22Rv1 (cell line): ENCODE results near the gene TBC1D1.

Experiments
- H3K27ac ChIP-seq: fragments of 450-650 bp; 2 replicates; pipeline ENCODE4 v1.5.1; 2017
- ZFX ChIP-seq: fragments of 450-650 bp; IDR thresholded peaks from 2 replicates; pipeline ENCODE4 v1.6.1; 2017; ENCODE audit warnings: antibody characterized with exemption, borderline replicate concordance
- TF ChIP-seq, protein P1 (sequence below): fragments of 450-650 bp; IDR thresholded peaks from 2 replicates; pipeline ENCODE4 v1.5.1; 2017; ENCODE audit warnings: mild to moderate bottlenecking

Gene TBC1D1

DNA sequence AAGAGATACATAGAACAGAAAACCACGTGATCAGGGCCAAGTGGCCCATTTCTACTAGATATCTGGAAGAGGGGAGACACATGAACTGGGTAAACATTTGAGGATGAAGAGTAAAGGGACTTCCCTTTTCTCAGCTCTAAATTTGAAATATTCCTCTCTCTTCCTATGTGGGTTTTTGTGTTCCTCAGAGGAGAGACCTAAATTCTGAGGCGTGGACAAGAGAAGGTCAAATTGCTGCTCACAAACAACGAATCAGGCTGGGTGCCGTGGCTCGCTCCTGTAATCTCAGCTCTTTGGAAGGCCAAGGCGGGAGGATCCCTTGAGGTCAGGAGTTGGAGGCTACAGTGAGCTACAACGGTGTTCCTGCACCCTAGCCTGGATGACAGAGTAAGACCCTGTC is 285.3 kb downstream of the TBC1D1 start:
- TF ChIP-seq, protein P1, sequence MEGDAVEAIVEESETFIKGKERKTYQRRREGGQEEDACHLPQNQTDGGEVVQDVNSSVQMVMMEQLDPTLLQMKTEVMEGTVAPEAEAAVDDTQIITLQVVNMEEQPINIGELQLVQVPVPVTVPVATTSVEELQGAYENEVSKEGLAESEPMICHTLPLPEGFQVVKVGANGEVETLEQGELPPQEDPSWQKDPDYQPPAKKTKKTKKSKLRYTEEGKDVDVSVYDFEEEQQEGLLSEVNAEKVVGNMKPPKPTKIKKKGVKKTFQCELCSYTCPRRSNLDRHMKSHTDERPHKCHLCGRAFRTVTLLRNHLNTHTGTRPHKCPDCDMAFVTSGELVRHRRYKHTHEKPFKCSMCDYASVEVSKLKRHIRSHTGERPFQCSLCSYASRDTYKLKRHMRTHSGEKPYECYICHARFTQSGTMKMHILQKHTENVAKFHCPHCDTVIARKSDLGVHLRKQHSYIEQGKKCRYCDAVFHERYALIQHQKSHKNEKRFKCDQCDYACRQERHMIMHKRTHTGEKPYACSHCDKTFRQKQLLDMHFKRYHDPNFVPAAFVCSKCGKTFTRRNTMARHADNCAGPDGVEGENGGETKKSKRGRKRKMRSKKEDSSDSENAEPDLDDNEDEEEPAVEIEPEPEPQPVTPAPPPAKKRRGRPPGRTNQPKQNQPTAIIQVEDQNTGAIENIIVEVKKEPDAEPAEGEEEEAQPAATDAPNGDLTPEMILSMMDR, result no peak
- TF ChIP-seq ZFX, result no peak
- no peak overlapping the region for H3K27ac ChIP-seq

GRCh38 chr4:38177035-38177546 is 286.2 kb downstream of the TBC1D1 start:
- H3K27ac ChIP-seq, result no peak overlapping the region
- no peak for TF ChIP-seq ZFX
- TF ChIP-seq, protein P1, result no peak

DNA sequence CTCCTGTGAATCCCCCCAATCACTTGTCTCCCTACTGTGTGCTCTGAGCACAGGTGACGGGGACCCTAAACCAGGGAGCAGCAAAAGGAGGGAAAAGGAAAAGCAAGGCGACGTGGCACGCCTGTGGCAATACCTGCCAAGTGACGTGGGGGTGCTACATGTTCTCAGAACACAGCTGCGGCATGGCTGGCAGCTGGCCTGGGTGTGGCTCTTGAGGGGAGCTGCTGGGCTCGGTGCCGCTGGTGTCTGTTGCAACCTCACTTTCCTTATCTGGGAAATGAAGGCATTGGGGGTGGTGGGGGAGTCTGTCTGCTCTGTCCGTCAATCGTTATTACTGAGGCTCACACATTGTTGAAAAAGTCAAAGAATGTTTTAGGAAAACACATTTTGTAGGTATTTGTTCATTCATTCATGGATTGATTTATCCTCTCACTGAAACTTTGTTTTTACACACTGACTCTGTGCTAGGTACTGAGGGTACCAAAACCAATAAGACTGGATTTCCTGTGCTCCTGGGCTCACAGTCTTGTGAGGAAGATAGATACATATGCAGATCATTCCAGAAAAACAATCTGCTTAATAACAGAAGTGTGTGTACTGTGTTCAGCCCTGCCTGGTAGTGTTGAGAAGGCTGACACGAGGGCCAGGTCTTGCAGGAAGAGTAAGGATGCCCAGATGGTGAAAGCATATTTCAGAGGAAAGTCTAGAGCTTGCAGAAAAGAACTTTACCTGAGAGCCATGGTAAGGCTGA is 286.9 kb downstream of the TBC1D1 start:
- no peak overlapping the region for H3K27ac ChIP-seq
- TF ChIP-seq, protein P1, result no peak
- TF ChIP-seq ZFX, result no peak

DNA sequence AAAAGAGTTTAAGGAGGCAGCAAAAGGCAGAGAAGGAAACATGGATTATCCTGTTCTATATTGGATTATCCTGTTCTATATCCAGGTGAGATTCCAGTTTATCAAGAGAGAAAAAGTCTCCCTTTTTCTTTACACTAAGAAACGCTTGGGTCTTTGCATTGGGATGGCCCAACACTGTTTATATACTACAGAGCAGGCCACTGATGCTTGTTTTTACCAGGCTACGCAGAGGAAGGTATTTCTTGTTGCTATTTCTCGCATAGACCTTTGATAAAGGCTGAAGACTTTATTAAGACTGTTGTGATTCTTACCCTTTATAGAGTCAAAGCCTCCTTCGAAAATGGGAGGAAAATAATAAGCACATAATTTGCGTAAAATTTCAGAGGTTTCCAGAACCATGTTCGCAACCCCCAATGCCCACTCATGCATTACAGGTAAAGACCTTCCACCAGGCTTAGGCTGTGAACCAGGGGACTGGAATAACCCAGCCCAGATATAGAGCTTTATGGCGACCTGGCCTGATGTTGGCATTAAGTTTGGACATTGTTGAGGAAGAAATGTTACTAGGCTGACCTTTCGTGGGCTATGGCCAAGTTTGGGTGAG is 287.6 kb downstream of the TBC1D1 start:
- TF ChIP-seq, protein P1, result no peak
- no peak for TF ChIP-seq ZFX

DNA sequence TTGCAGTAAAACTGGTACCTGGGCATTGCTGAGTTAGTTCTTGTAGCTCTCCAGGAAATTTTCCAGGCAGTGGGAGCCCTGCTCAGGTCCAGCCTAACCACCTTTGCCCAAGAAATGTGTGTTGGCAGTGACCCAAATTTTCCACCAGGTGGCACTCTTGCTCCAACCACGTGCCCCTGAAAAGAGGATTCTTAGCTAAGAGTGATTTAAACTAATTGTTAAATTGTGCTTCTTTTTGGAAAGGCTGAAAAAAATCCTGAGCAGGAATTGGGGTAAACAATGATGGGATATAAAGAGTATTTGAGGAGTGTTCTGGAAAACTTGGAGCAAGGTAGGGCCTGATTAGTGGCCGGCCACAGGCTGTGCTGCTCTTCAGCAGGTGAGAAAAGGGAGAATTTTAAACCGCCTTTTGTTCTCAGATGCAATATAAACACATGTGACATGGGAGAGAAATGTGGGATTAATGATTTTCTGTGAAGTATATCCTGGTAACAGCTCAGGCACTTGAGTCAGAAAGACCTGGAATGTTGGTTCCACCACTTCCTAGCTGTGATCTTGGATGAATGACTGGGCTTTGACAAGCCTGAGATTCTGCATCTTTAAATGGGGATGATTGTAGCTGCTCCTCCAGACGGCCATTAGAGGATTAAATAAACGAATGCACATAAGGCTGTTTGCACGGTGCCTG is 288.9 kb downstream of the TBC1D1 start:
- H3K27ac ChIP-seq, result no peak overlapping the region
- TF ChIP-seq, protein P1, result peak; percentile 93
- no peak for TF ChIP-seq ZFX

More for the DNA sequence above, 287.6 kb downstream of the TBC1D1 start:
- no peak overlapping the region for H3K27ac ChIP-seq

DNA sequence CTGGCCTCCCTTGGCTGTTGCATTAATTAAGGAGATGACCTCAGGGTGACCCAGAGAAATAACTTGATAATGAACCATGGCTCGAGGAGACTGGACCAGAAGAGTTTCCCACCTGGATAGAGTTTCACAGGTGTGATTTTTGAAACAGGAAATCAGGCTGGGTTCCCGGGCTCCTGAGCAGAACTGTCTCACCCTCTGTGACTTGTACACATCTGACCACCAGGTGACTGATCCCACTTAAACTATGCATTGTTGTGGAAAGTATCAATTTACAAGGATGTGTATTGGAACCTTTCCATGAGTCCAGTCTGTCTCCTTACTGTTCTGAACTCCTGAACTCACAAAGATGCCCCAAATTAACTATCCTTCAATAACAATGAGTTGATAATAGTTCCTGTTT is 289.6 kb downstream of the TBC1D1 start:
- TF ChIP-seq ZFX, result no peak
- TF ChIP-seq, protein P1, result no peak
- H3K27ac ChIP-seq, result no peak overlapping the region

DNA sequence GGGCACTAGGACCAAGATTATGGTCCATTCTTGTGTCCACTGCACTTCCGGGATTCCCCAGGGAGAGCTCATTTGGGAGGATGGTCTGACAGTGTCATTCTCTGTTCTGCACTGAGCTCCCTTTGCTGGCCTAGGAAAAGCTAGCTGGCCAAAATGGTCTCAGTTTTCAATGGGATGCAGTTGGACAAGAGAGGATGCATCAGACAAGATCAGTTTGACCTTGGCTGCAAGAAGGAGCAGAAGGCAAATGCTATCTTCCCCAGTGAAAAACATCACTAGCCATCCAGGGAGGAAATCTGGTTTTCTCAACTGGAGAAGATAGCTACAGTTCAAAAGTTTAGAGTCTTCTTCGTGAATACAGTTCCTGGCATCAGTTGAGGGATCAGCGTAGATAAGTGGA is 290.4 kb downstream of the TBC1D1 start:
- TF ChIP-seq ZFX, result no peak
- TF ChIP-seq, protein P1, result no peak
- no peak overlapping the region for H3K27ac ChIP-seq
